B cell (primary cell): ENCODE data around the gene CEP131. TPM values are rescaled to one million over a fixed set of nuclear protein-coding genes. Genes with fewer than 3 reads are reported as not detected.

ENCODE experiments used
- ATAC-seq: fragments of 200-7000 bp; cut with Tn5 transposase; one replicate; pipeline ENCODE4 v1.10.0; 2021; ENCODE audit warnings: low read depth, mild to moderate bottlenecking, moderate number of reproducible peaks, moderate library complexity
- CTCF ChIA-PET: fragments of 350-600 bp; sonication (Branson Sonifier 250); formaldehyde crosslinking; loops from one replicate; lab custom pipeline; 2021; ENCODE audit warnings: antibody characterized with exemption, inconsistent platforms; lab: Charles Lee
- POLR2A ChIA-PET: fragments of 350-600 bp; sonication (Branson Sonifier 250); formaldehyde crosslinking; loops from one replicate; lab custom pipeline; 2021; ENCODE audit warnings: antibody characterized with exemption; lab: Charles Lee
- DNase-seq: peaks from one replicate; pipeline ENCODE4 v3.0.0; 2013
- H2AFZ ChIP-seq: 2 replicates; pipeline ENCODE4 v1.6.1; 2012; ENCODE audit warnings: mild to moderate bottlenecking, low read depth, low read length; ENCODE audit not compliant: insufficient read depth, poor library complexity, severe bottlenecking
- H3K27ac ChIP-seq, 2 donors: 1 replicate in 1 of 2; 2 replicates in 1 of 2; pipeline ENCODE4 v1.5.1; 2012 to 2013; ENCODE audit warnings: low read length in 2 of 2, mild to moderate bottlenecking in 2 of 2, moderate library complexity in 1 of 2
- H3K27me3 ChIP-seq, 4 experiments: fragments of 200-600 bp in 1 of 4; sonication (generic) in 1 of 4; replicated peaks in 1 of 4; 1 replicate in 2 of 4; 2 replicates in 2 of 4; pipeline versions ENCODE4 v1.6.1 to v1.7.0; 2013 to 2016; ENCODE audit warnings: low read length in 3 of 4, mild to moderate bottlenecking in 2 of 4, mixed read lengths in 1 of 4, moderate library complexity in 1 of 4; ENCODE audit not compliant: insufficient read depth in 4 of 4, control insufficient read depth in 3 of 4; ENCODE audit errors: control extremely low read depth in 1 of 4
- H3K36me3 ChIP-seq, 2 experiments: replicated peaks in 1 of 2; 1 replicate in 1 of 2; 2 replicates in 1 of 2; pipeline versions ENCODE4 v1.6.1 to v1.7.1; 2013; ENCODE audit warnings: low read length in 1 of 2; ENCODE audit not compliant: insufficient read depth in 2 of 2, control insufficient read depth in 1 of 2; ENCODE audit errors: control extremely low read depth in 1 of 2, extremely low read depth in 1 of 2
- H3K4me1 ChIP-seq, 2 donors: fragments of 200-600 bp in 1 of 2; sonication (generic) in 1 of 2; 1 replicate in 1 of 2; 2 replicates in 1 of 2; pipeline versions ENCODE4 v1.5.1 to v1.6.1; 2013 to 2017; ENCODE audit warnings: low read length in 2 of 2; ENCODE audit not compliant: control insufficient read depth in 2 of 2, insufficient read depth in 2 of 2
- H3K4me2 ChIP-seq: replicated peaks from 2 replicates; pipeline ENCODE3; 2012; ENCODE audit warnings: mild to moderate bottlenecking, low read depth, low read length; ENCODE audit not compliant: poor library complexity, severe bottlenecking
- H3K4me3 ChIP-seq, 5 experiments: fragments of 200-600 bp in 1 of 5; sonication (generic) in 1 of 5; 1 replicate in 3 of 5; 2 replicates in 2 of 5; pipeline versions ENCODE4 v1.5.1 to v1.7.0; 2011 to 2016; ENCODE audit warnings: low read length in 4 of 5, mild to moderate bottlenecking in 4 of 5, low read depth in 2 of 5, control low read depth in 1 of 5, moderate library complexity in 1 of 5; ENCODE audit not compliant: insufficient read depth in 1 of 5; ENCODE audit errors: control extremely low read depth in 1 of 5, extremely low read depth in 1 of 5
- H3K79me2 ChIP-seq: fragments of 200-600 bp; sonication (generic); one replicate; pipeline ENCODE4 v1.6.0; 2016; ENCODE audit warnings: low read length; ENCODE audit not compliant: control insufficient read depth, insufficient read depth
- H3K9ac ChIP-seq: fragments of 200-600 bp; sonication (generic); 2 replicates; pipeline ENCODE4 v1.6.1; 2017; ENCODE audit warnings: mild to moderate bottlenecking, low read length, moderate library complexity
- H3K9me3 ChIP-seq, 3 donors: one replicate each; pipeline versions ENCODE4 v1.6.1 to v1.7.1; 2013; ENCODE audit warnings: low read length in 2 of 3; ENCODE audit not compliant: control insufficient read depth in 2 of 3, insufficient read depth in 1 of 3; ENCODE audit errors: control extremely low read depth in 1 of 3
- H4K20me1 ChIP-seq: 2 replicates; pipeline ENCODE4 v1.6.0; 2012; ENCODE audit warnings: mild to moderate bottlenecking, low read length; ENCODE audit not compliant: insufficient read depth, control insufficient read depth, poor library complexity, severe bottlenecking
- H3K27ac Mint-ChIP-seq: one replicate; pipeline ENCODE4 v1.8.0; 2021; ENCODE audit warnings: mixed read lengths
- H3K27me3 Mint-ChIP-seq: one replicate; pipeline ENCODE4 v1.8.0; 2021; ENCODE audit warnings: mixed read lengths
- H3K4me1 Mint-ChIP-seq: one replicate; pipeline ENCODE4 v1.8.0; 2021; ENCODE audit warnings: mixed read lengths
- H3K4me3 Mint-ChIP-seq: one replicate; pipeline ENCODE4 v1.8.0; 2021; ENCODE audit warnings: mixed read lengths
- H3K9me3 Mint-ChIP-seq: one replicate; pipeline ENCODE4 v1.8.0; 2022; ENCODE audit warnings: mixed read lengths; ENCODE audit not compliant: insufficient read depth
- CTCF ChIP-seq: fragments of 200-600 bp; IDR thresholded peaks from one replicate; pipeline ENCODE4 v1.8.0; 2022; ENCODE audit warnings: antibody characterized with exemption, mild to moderate bottlenecking
- EZH2 ChIP-seq: IDR thresholded peaks from 2 replicates; pipeline ENCODE4 v1.6.1; 2012; ENCODE audit warnings: borderline replicate concordance, low read depth, mild to moderate bottlenecking, moderate library complexity, low read length; ENCODE audit not compliant: insufficient read depth, poor library complexity, severe bottlenecking
- WGBS: methylation state at CpG from one replicate; pipeline ENCODE4 v1.1.5; 2013; ENCODE audit warnings: missing lambda C conversion rate; ENCODE audit not compliant: insufficient coverage; 5-methylcytosine and 5-hydroxymethylcytosine counted together
- intact Hi-C: fragments of 100-400 bp; cut with micrococcal nuclease; formaldehyde crosslinking; loops from one replicate; pipeline ENCODE4 v1.10.0; 2022
- polyA plus RNA-seq: library from polyadenylated mRNA; depleted of rRNA; stranded (reverse); fragments of >200 nt; gene quantifications from 2 replicates; pipeline ENCODE4 v1.2.3, GENCODE V29; 2012
- total RNA-seq, 2 donors: library from RNA; stranded (reverse); fragments of 120-200 nt in 1 of 2; gene quantifications; 1 replicate in 1 of 2; 2 replicates in 1 of 2; pipeline versions ENCODE4 v1.2.3 to v1.2.4, GENCODE V29; 2013 to 2022

The CEP131 gene
- total and polyA plus RNA-seq, 2 donors (not counting 1 experiment from before 2014, with no cell fraction given): 18.8 to 25.5 TPM

DNA sequence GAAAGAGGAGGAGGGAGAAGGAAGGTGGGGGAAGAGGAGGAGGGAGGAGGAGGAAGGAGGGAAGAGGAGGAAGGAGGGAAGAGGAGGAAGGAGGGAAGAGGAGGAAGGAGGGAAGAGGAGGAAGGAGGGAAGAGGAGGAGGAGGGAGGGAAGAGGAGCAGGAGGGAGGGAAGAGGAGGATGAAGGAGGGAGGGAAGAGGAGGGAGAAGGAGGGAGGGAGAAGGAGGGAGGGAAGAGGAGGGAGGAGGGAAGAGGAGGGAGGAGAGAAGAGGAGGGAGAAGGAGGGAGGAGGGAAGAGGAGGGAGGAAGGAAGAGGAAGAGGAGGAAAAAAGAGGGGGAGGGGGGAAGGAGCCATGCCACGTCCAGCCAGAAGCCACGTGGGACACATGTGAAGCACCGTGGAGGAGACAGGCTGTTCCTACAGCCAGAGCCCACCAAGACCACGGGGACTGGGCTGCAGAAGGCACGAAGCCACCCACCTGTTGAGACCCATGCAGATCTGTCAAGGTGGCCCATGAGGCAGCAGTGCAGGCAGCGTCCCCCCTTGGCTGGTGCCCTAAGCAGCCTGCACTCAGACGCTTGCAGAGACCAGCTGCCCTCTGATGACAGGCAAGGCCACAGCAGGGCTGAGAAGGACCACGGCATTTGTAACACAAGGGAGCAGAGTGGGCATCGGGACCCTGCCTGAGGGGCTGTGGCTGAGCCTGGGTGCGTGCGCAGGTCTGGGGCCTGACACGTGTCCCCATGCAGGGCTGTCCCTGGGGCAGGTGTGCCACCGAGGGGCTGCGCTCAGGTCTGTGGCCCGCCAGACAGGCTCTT is 26.7 kb upstream of the CEP131 start:
- H3K79me2 ChIP-seq: peaks cover 15% of the 10 kb centered on the region
- H3K27ac Mint-ChIP-seq: no peak overlapping the region
- H4K20me1 ChIP-seq: peaks cover 62% of the 10 kb centered on the region
- H3K27me3 ChIP-seq: no peaks in the 10 kb centered on the region
- intact Hi-C loops: loop anchor here (5.0 to 10.0 kb wide), 2 partner anchors 265 to 303 kb away; partner anchors contain the start of genes ACTG1 and FAAP100
- TF ChIP-seq EZH2 (no peak), CTCF (no peak)
- DNase-seq (peak; percentile 56), ATAC-seq (no peak)
- no peak overlapping the region for H3K4me2 ChIP-seq
- H3K27me3 Mint-ChIP-seq: no peaks in the 10 kb centered on the region
- H2AFZ ChIP-seq: no peak overlapping the region
- peaks cover 14% of the 10 kb centered on the region for H3K4me1 Mint-ChIP-seq
- WGBS: 93% methylated on average over 15 of the region's 15 CpGs
- H3K4me3 Mint-ChIP-seq: no peak overlapping the region
- no peaks in the 10 kb centered on the region for H3K9me3 ChIP-seq
- H3K9ac ChIP-seq: no peak overlapping the region
- no peak overlapping the region for H3K27ac ChIP-seq
- H3K36me3 ChIP-seq: peaks cover 0 to 36% of the 10 kb centered on the region in 2 experiments
- no peaks in the 10 kb centered on the region for H3K9me3 Mint-ChIP-seq
- peaks cover 0 to 11% of the 10 kb centered on the region in 2 donors for H3K4me1 ChIP-seq
- CTCF ChIA-PET: no interaction called here
- POLR2A ChIA-PET: no interaction called here
- H3K4me3 ChIP-seq: no peak overlapping the region

GRCh38 chr17:81248649-81249048 is 25.9 kb upstream of the CEP131 start:
- Histone ChIP-seq H3K27ac (no peak overlapping the region), H3K4me3 (no peak overlapping the region), H3K4me2 (no peak overlapping the region), H4K20me1 (peaks cover 58% of the 10 kb centered on the region), H3K9ac (no peak overlapping the region), H3K27me3 (no peaks in the 10 kb centered on the region), H3K79me2 (peaks cover 9% of the 10 kb centered on the region), H3K4me1 (peaks cover 0 to 15% of the 10 kb centered on the region in 2 donors), H3K9me3 (no peaks in the 10 kb centered on the region), H3K36me3 (peaks cover 0 to 33% of the 10 kb centered on the region in 2 experiments), H2AFZ (no peak overlapping the region)
- H3K4me1 Mint-ChIP-seq: peaks cover 14% of the 10 kb centered on the region
- no peaks in the 10 kb centered on the region for H3K27me3 Mint-ChIP-seq
- ATAC-seq (no peak), DNase-seq (no peak)
- 92% methylated on average over 16 of the region's 16 CpGs for WGBS
- intact Hi-C loops: no loop called here
- ChIA-PET CTCF (no interaction called here), POLR2A (no interaction called here)
- H3K9me3 Mint-ChIP-seq: no peaks in the 10 kb centered on the region
- TF ChIP-seq EZH2 (no peak), CTCF (no peak)
- H3K27ac Mint-ChIP-seq: no peak overlapping the region
- no peak overlapping the region for H3K4me3 Mint-ChIP-seq
